Measurements from ENCODE around the gene APOL3. TPM values are rescaled to one million over a fixed set of nuclear protein-coding genes. Genes with fewer than 3 reads are reported as not detected.

The APOL3 gene
- total RNA-seq, 1 experiment from 2014 or later = not detected

DNA sequence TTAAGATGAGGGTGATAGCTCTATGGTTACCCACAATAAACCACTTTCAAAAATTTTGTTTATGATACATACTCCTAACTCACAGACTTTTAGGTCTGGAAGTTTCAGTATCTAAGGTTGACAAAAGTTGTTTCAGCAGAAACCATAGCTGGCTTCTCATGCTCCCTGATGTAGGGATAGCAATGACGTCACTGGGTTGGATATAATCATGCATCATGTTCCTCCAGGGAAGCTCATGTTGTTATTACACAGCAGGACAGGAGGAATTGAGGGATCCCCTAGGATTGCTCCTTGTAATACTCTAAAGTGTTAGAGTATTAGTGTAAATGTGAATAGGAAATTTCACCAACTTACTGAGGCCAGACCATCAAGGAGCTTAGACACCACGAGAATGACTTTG is 23.6 kb downstream of the APOL3 start:
- Histone ChIP-seq H4K20me1 (ENCODE audit: control insufficient read depth, insufficient read depth, insufficient read length) (no peaks in the 10 kb centered on the region), H3K4me1 (ENCODE audit: insufficient read depth, low read length) (peaks cover 8% of the 10 kb centered on the region; the same call in 1 of the 2 replicates), H4K91ac (ENCODE audit: insufficient read length, low read depth, low read length) (no peak overlapping the region), H3K56ac (ENCODE audit: insufficient read length, low read depth, low read length) (no peak overlapping the region), H3K4me2 (ENCODE audit: insufficient read depth, insufficient read length, low read length) (no peak overlapping the region), H4K5ac (ENCODE audit: insufficient read length, low read depth, low read length) (no peak overlapping the region), H2BK12ac (ENCODE audit: insufficient read length, low read depth, low read length) (no peak overlapping the region), H2BK20ac (ENCODE audit: low read depth, low read length, poor library complexity, severe bottlenecking) (no peak overlapping the region), H3K4ac (ENCODE audit: low read depth, low read length) (no peak overlapping the region), H2BK15ac (ENCODE audit: low read depth, low read length) (no peak overlapping the region), H2BK120ac (ENCODE audit: low read depth, low read length, poor library complexity, severe bottlenecking) (no peak overlapping the region), H4K8ac (replicated peaks; ENCODE audit: insufficient read length, low read depth, low read length) (no peak overlapping the region), H3K9ac (ENCODE audit: extremely low read depth, insufficient read length, low read length) (no peak overlapping the region), H3K14ac (ENCODE audit: insufficient read depth, low read length) (no peak overlapping the region), H3K23ac (ENCODE audit: insufficient read length, low read depth, low read length) (no peak overlapping the region), H3K18ac (ENCODE audit: insufficient read length, low read depth, low read length) (no peak overlapping the region), H3T11ph (ENCODE audit: low read length) (no peak overlapping the region), H2AFZ (ENCODE audit: low read length) (no peak overlapping the region), H2AK5ac (ENCODE audit: insufficient read length, low read length) (no peak overlapping the region), H3K27me3 (ENCODE audit: insufficient read depth, low read length) (peaks cover 3% of the 10 kb centered on the region; the same call in 1 of the 2 replicates), H3K79me2 (ENCODE audit: insufficient read depth, low read length) (no peaks in the 10 kb centered on the region), H3K9me3 (ENCODE audit: control insufficient read depth, low read depth, low read length) (no peaks in the 10 kb centered on the region), H3K23me2 (ENCODE audit: insufficient read length, low read depth, low read length, poor library complexity, severe bottlenecking) (no peaks in the 10 kb centered on the region), H3K27ac (ENCODE audit: insufficient read length, low read depth, low read length) (no peak overlapping the region), H3K79me1 (ENCODE audit: insufficient read depth, low read depth, low read length, poor library complexity, severe bottlenecking) (no peaks in the 10 kb centered on the region), H2BK5ac (ENCODE audit: insufficient read length, low read length) (no peak overlapping the region)
- no CpG with 5 or more reads among the region's 2 CpGs for WGBS (ENCODE audit: extremely low coverage, insufficient read length, low lambda C conversion rate)
- Mint-ChIP-seq H3K27ac (no peak overlapping the region), H3K36me3 (ENCODE audit: insufficient read depth in 1 of 3, low read depth in 3 of 3) (no peaks in the 10 kb centered on the region), H3K4me3 (no peak overlapping the region), H3K4me1 (peaks cover 17 to 28% of the 10 kb centered on the region in 2 experiments), H3K9me3 (no peaks in the 10 kb centered on the region), H3K27me3 (ENCODE audit: low read depth) (peaks cover 10% of the 10 kb centered on the region)
- TF ChIP-seq CTCF (conservative IDR thresholded peaks at IDR 0.05) = no peak
- DNase-seq = no peak
